PC-3 (cell line): ENCODE measurements around the gene ABCG2. TPM values are rescaled to one million over a fixed set of nuclear protein-coding genes. Genes with fewer than 3 reads are reported as not detected.

Experiments used
- ATAC-seq: fragments of 200-7000 bp; cut with Tn5 transposase; 2 replicates; pipeline ENCODE4 v1.9.1; 2020; ENCODE audit warnings: mild to moderate bottlenecking, moderate library complexity
- BruUV-seq: library from RNA; stranded (reverse); fragments of 400-500 nt; replicated peaks from 2 replicates; lab custom pipeline; 2021; lab: Mats Ljungman, UMichigan
- CTCF ChIA-PET: fragments of 300-600 bp; sonication (Branson Sonifier 250); formaldehyde crosslinking; loops from one replicate; lab custom pipeline; 2022; ENCODE audit warnings: antibody characterized with exemption; lab: Charles Lee
- POLR2A ChIA-PET: fragments of 300-600 bp; sonication (Branson Sonifier 250); formaldehyde crosslinking; loops from one replicate; lab custom pipeline; 2022; ENCODE audit warnings: antibody characterized with exemption; ENCODE audit not compliant: unreplicated experiment; lab: Charles Lee
- DNase-seq: peaks from one replicate; pipeline ENCODE4 v3.0.0-alpha.2; 2015
- H2AFZ ChIP-seq: fragments of 300-600 bp; sonication (generic); 2 replicates; pipeline ENCODE4 v1.6.0; 2016; ENCODE audit warnings: antibody characterized with exemption, low read length
- H3F3A ChIP-seq: fragments of 300-600 bp; sonication (generic); one replicate; pipeline ENCODE4 v1.6.0; 2017; ENCODE audit warnings: antibody characterized with exemption, low read length, control low read depth, mild to moderate bottlenecking; ENCODE audit not compliant: unreplicated experiment
- H3K27ac ChIP-seq: fragments of 300-600 bp; sonication (generic); 2 replicates; pipeline ENCODE4 v1.5.1; 2016; ENCODE audit warnings: mild to moderate bottlenecking, low read length
- H3K27me3 ChIP-seq: fragments of 300-600 bp; sonication (generic); 2 replicates; pipeline ENCODE4 v1.6.1; 2016; ENCODE audit warnings: low read length, mixed read lengths
- H3K36me3 ChIP-seq: fragments of 300-600 bp; sonication (generic); 2 replicates; pipeline ENCODE4 v1.6.1; 2016; ENCODE audit warnings: low read depth, mixed run types, low read length, mixed read lengths
- H3K4me1 ChIP-seq: fragments of 300-600 bp; sonication (generic); 2 replicates; pipeline ENCODE4 v1.5.1; 2016; ENCODE audit warnings: low read length; ENCODE audit not compliant: insufficient read depth
- H3K4me2 ChIP-seq: fragments of 300-600 bp; sonication (generic); 2 replicates; pipeline ENCODE4 v1.6.0; 2016; ENCODE audit warnings: low read length
- H3K4me3 ChIP-seq: fragments of 300-600 bp; sonication (generic); 2 replicates; pipeline ENCODE4 v1.5.1; 2016; ENCODE audit warnings: mild to moderate bottlenecking, low read length, mixed read lengths
- H3K79me2 ChIP-seq: fragments of 300-600 bp; sonication (generic); 2 replicates; pipeline ENCODE4 v1.6.1; 2017; ENCODE audit warnings: low read length, mixed read lengths
- H3K9ac ChIP-seq: fragments of 300-600 bp; sonication (generic); 2 replicates; pipeline ENCODE4 v1.6.0; 2016; ENCODE audit warnings: mild to moderate bottlenecking, low read length
- H3K9me2 ChIP-seq: fragments of 300-600 bp; sonication (generic); replicated peaks from 2 replicates; pipeline ENCODE4 v1.6.1; 2016; ENCODE audit warnings: mixed run types, low read length, mixed read lengths
- H3K9me3 ChIP-seq: fragments of 300-600 bp; sonication (generic); 2 replicates; pipeline ENCODE4 v1.6.1; 2016; ENCODE audit warnings: low read length, mixed read lengths
- H4K20me1 ChIP-seq: fragments of 300-600 bp; sonication (generic); 2 replicates; pipeline ENCODE4 v1.6.1; 2016; ENCODE audit warnings: low read length, mixed read lengths
- CTCF ChIP-seq: fragments of 300-600 bp; sonication (generic); conservative IDR thresholded peaks from 2 replicates; pipeline ENCODE4 v1.5.1; 2017; ENCODE audit warnings: antibody characterized with exemption, low read depth, mild to moderate bottlenecking, low read length
- EZH2 ChIP-seq: fragments of 300-600 bp; sonication (generic); IDR thresholded peaks from one replicate; pipeline ENCODE4 v1.6.1; 2017; ENCODE audit warnings: antibody characterized with exemption, mild to moderate bottlenecking, low read length; ENCODE audit not compliant: unreplicated experiment
- EZH2phosphoT487 ChIP-seq: fragments of 300-600 bp; sonication (generic); IDR thresholded peaks from 2 replicates; pipeline ENCODE4 v1.6.1; 2018; ENCODE audit warnings: mild to moderate bottlenecking, antibody characterized with exemption, low read length, borderline replicate concordance
- intact Hi-C: fragments of 100-400 bp; cut with micrococcal nuclease; formaldehyde crosslinking; loops from 2 replicates; pipeline ENCODE4 v1.9.0; 2023
- total RNA-seq: library from RNA; depleted of rRNA; stranded (reverse); fragments of >200 nt; gene quantifications from 2 replicates; pipeline ENCODE4 v1.2.3, GENCODE V29; 2014

Gene ABCG2
- total RNA-seq, 1 experiment from 2014 or later: not detected

DNA sequence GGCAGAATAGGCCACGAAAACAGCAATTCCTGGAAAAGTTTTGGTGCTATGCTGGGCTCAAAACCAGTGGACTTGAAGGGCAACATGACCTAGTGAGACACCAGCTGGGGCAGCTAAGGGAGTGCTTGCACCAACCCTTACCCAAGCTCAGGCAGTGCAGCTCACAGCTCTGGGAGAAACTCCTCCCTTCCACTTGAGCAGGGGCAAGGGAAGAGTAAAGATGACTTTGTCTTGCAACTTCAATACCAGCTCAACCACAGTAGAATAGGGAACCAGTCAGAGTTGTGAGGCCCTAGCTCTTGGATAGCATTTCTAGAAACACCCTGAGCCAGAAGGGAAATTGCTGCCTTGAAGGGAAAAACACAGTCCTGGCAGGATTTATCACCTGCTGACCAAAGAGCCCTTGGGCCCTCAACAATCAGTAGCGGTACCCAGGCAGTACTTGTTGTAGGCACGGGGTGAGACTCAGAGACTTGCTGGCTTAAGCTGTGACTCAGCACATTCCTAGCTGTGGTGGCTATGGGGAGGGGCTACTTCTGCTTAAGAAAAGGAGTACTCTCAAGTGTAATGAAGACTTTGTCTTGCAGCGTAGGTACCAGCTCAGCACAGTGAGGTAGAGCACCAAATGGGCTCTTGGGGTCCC lies 19.7 kb upstream of the ABCG2 start:
- Histone ChIP-seq H3K27ac (peak overlapping the region; percentile 36), H3F3A (no peaks in the 10 kb centered on the region), H3K79me2 (no peaks in the 10 kb centered on the region), H3K4me1 (peaks cover 12% of the 10 kb centered on the region), H3K9me3 (no peaks in the 10 kb centered on the region), H3K9me2 (no peaks in the 10 kb centered on the region), H3K4me3 (no peak overlapping the region), H2AFZ (peak overlapping the region; percentile 69), H3K9ac (no peak overlapping the region), H3K4me2 (no peak overlapping the region), H3K36me3 (no peaks in the 10 kb centered on the region), H4K20me1 (no peaks in the 10 kb centered on the region), H3K27me3 (no peaks in the 10 kb centered on the region)
- CTCF ChIA-PET: no interaction called here
- TF ChIP-seq EZH2 (no peak), EZH2phosphoT487 (no peak), CTCF (no peak)
- intact Hi-C loops: no loop called here
- peak; percentile 81 for DNase-seq
- BruUV-seq: no TSS peak
- POLR2A ChIA-PET: no interaction called here
- peak; percentile 89 for ATAC-seq

DNA sequence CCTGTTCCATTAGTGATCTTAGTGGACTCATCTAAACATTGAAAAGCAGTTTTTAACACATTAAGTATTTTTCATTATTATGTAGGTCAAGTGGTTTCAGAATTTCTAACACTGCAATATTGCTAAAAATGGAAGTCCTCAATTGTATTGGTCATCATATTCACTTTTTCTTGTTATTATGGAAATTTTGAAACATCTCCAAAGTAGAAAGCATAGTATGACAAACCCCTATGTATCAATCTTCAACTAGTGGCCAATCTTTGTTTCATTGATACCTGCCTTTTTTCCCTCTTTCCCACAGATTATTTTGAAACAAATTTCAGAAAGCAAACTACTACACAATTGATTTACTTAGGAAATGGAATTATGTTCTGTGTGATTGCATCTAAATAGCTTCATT lies 14.5 kb upstream of the ABCG2 start:
- Histone ChIP-seq H3K4me3 (no peak overlapping the region), H4K20me1 (no peaks in the 10 kb centered on the region), H3K4me1 (peaks cover 3% of the 10 kb centered on the region), H3K27me3 (no peaks in the 10 kb centered on the region), H3K79me2 (no peaks in the 10 kb centered on the region), H3K36me3 (no peaks in the 10 kb centered on the region), H3K9me3 (no peaks in the 10 kb centered on the region), H3K9ac (no peak overlapping the region), H3K9me2 (no peaks in the 10 kb centered on the region), H3K27ac (no peak overlapping the region), H3F3A (no peaks in the 10 kb centered on the region), H3K4me2 (no peak overlapping the region), H2AFZ (no peak overlapping the region)
- DNase-seq (no peak), ATAC-seq (no peak)
- POLR2A ChIA-PET: interaction anchor here (0.6 kb wide), 1 partner anchor 19 kb away, joined by 3 read pairs; no protein-coding TSS in a partner anchor
- intact Hi-C loops: no loop called here
- BruUV-seq: no TSS peak
- TF ChIP-seq EZH2 (no peak), EZH2phosphoT487 (no peak), CTCF (no peak)
- CTCF ChIA-PET: no interaction called here

GRCh38 chr4:88171206-88171605 lies 12.8 kb upstream of the ABCG2 start:
- BruUV-seq: no TSS peak
- TF ChIP-seq CTCF (no peak), EZH2phosphoT487 (no peak), EZH2 (no peak)
- DNase-seq: no peak
- ATAC-seq: no peak
- Histone ChIP-seq H3K36me3 (no peaks in the 10 kb centered on the region), H3K79me2 (no peaks in the 10 kb centered on the region), H3K27ac (no peak overlapping the region), H4K20me1 (no peaks in the 10 kb centered on the region), H3K9me2 (no peaks in the 10 kb centered on the region), H3K9me3 (no peaks in the 10 kb centered on the region), H3K4me1 (no peaks in the 10 kb centered on the region), H3K4me2 (no peak overlapping the region), H3K27me3 (no peaks in the 10 kb centered on the region), H3F3A (no peaks in the 10 kb centered on the region), H3K4me3 (no peak overlapping the region), H3K9ac (no peak overlapping the region), H2AFZ (no peak overlapping the region)
- intact Hi-C loops: no loop called here
- ChIA-PET CTCF (no interaction called here), POLR2A (no interaction called here)
